IMR-90 (cell line): ENCODE data around the gene ADGRB3.

Experiments used
- CTCF ChIP-seq: conservative IDR thresholded peaks from 2 replicates; pipeline ENCODE4 v1.5.1; 2012; ENCODE audit warnings: mild to moderate bottlenecking, low read depth, low read length, improper control_type of control experiment
- NFE2L2 ChIP-seq: fragments of 150-350 bp; IDR thresholded peaks from 2 replicates; pipeline ENCODE4 v1.6.1; 2016; ENCODE audit warnings: low read depth, mild to moderate bottlenecking, low read length
- POLR2A ChIP-seq: IDR thresholded peaks from 2 replicates; pipeline ENCODE4 v1.6.1; 2012; ENCODE audit warnings: mild to moderate bottlenecking, low read depth, low read length
- RAD21 ChIP-seq: IDR thresholded peaks from 2 replicates; pipeline ENCODE4 v1.6.1; 2012; ENCODE audit warnings: low read length, improper control_type of control experiment
- RCOR1 ChIP-seq: IDR thresholded peaks from 2 replicates; pipeline ENCODE4 v1.6.1; 2012; ENCODE audit warnings: mild to moderate bottlenecking, low read length, improper control_type of control experiment; ENCODE audit not compliant: insufficient replicate concordance

- TF ChIP-seq POLR2A (no peak), CTCF (no peak), RAD21 (no peak), RCOR1 (no peak), NFE2L2 (no peak)
Measured at GRCh38 chr6:69022993-69023392, 387.9 kb downstream of the ADGRB3 start.
